ENCODE data around the gene FAM135A.
"Not testable (repeated sequence)": the region's sequence is repeated elsewhere in the genome, so short reads cannot be mapped to it uniquely, and the experiment has no call there.

Gene FAM135A

DNA sequence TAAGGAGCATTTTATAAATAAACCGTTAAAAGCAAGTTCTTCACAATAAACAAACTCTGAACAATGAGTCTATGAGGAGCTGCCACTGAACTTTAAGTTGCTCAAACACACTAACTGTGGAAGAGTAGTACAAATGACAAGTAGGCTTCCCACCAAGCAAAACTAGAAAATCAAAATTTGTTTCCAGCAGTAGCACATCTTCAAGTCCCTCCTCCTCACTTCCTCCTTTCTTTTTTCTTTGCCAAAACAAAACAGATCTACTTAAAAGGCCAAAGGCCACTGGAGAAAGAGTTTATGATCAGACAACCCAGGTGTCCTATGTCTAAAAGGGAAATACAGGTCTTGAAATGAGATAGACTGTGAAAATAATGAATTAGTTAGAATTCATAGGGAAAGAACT, 17.1 kb upstream of the FAM135A start:
- no peak for DNase-seq (ENCODE audit: low read depth in 2 of 3, low spot score in 1 of 3)

GRCh38 chr6:70396796-70397729, 16.2 kb upstream of the FAM135A start:
- DNase-seq (ENCODE audit: low read depth in 2 of 3, low spot score in 1 of 3), result no peak

DNA sequence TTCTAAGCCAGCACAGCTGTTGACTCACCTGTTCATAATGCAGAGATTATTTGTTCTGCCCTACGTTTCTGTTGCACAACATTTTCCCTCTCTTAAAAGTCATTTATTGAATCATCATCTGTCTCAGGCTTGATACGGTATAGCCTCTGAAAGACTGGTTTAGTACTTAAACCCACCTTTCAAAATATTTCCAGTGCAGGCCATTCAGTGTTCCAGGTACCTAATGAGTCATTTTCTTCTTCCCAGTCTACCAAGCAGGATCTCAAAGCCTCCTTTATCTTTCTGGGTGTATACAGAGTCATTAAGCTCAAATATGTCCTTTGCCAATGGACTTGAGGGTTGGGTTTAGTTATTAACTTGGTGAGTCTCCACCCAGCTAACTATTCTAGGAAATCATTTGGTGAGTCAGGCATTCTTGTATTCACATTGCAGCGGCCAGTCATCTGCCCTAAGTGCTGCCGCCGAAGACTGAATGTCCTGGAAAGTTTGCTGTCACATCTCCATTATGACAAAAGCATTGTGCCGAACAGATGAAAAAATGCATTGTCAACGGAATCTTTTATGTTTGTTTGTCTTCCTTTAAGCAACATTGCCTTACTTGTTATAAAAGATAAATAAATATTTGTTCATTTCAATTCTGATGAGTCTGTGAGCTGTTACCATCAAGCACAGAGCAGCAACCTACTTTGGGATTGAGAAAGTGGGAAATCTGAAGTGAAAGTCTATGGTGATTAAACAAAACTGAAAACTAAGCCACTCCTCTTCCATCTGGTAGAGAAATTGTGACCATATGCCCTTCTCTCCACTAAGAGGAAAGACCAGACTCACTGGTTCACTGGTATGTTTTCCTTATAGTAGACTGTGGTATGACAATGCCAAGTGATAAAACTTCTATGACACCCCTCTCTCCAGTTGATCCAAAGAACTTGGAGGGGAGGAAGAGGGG, 14.3 kb upstream of the FAM135A start:
- DNase-seq (ENCODE audit: low read depth in 2 of 3, low spot score in 1 of 3), result no peak

- DNase-seq (ENCODE audit: low read depth in 2 of 3, low spot score in 1 of 3), result no peak
These were observed 8.7 kb upstream of the FAM135A start for GRCh38 chr6:70404658-70405057.

DNA sequence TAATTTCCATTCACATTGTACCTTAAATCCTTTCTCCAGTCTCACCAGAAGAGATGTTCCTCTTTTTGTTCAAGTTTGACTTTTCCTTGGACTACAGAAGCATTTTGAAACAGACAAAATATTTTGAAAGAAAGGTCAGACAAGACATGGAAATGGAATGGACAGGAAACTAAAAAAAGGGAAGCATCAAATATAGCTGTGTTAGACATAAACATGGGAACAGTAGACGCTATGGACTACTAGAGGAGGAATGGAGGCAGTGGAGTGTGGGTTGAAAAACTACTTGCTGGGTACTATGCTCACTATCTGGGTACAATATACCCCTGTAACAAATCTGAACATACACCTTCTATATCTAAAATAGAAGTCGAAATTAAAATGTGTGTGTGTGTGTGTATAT, 4.1 kb upstream of the FAM135A start:
- DNase-seq (ENCODE audit: low read depth in 2 of 3, low spot score in 1 of 3), result no peak

- no peak for DNase-seq (ENCODE audit: low read depth in 2 of 3, low spot score in 1 of 3)
These were observed 1.6 kb upstream of the FAM135A start for GRCh38 chr6:70411542-70412251.

- no peak for DNase-seq (ENCODE audit: low read depth in 2 of 3, low spot score in 1 of 3)
These were observed 825 bp upstream of the FAM135A start for GRCh38 chr6:70412252-70413113.

GRCh38 chr6:70413992-70414494, 735 bp downstream of the FAM135A start:
- DNase-seq (ENCODE audit: low read depth in 2 of 3, low spot score in 1 of 3), result no peak

DNA sequence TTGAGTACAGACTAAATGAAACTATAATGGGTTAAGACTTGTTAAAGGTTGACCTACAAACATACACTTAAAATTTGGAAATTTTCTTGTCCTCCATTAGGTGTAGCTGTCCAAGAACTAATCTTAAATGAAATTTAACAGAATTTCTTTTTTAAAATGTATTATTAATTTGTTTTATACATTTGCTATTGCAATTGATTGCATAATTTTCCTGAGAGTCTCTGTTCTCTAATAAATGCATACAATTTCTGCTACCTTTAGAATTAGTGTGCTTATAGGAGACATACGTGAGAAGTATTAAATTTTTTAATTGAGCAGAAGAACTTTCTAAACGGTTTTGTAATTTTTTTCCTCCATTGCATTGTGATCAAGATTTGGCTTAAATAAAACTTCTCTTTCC, 1.5 kb downstream of the FAM135A start:
- DNase-seq (ENCODE audit: low read depth in 2 of 3, low spot score in 1 of 3), result no peak

DNA sequence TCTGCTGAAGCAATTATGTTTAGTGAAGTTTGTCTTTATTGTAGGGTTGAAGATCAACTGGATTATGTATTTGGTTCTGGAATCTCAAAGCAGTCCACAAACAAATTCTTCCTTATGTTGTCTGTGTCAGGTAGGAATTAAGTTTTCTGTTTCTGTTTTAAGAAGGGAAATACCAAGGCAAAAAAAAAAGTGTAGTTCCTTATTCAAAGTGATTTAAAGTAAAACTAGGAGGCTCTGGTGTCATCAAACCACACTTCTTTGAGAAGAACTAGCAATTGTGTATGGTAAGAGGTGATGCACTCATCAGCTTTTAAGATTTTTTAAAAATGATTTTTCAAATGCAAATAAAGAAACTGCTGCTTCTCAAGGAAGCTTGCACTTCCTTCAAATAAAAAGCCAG, 1.9 kb downstream of the FAM135A start:
- DNase-seq (ENCODE audit: low read depth in 2 of 3, low spot score in 1 of 3), result no peak

DNA sequence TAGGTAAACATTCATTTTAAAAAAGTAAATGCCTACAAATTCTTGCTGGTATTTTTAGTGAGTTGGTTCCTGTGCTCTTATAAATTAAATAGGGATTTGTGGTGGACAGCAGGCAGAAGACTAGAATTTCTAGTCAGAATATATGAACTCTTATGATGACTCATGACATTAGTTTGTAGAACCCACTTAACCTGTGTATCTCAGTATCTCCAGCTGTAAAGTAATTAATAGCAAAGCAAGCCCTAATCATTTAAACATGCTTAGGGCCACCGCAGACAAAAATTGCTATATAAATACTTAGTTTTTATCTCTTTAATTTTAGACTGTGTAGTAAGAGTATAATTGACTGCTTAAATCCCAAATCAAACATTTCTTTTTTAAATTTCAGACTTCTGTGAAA, 2.4 kb downstream of the FAM135A start:
- DNase-seq (ENCODE audit: low read depth in 2 of 3, low spot score in 1 of 3), result no peak

DNA sequence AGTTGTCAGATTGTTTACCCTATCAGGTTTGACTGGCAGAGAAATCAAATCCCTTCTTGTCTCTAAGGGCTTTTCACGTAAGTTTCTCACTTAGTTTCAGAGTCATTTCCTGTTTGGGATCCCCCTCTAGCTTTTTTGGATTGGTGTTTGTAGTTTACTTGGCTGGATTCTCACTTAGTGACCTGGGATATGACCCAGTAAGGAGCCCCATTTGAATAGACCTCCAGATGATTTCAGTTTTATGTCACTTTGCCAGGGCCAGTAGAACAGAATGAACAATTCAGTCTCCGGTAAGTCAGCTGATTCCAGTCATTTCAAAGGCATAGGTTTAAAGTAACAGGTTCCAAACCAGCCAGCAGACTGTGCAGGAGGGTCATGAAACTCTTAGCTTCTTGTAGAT, 8.2 kb downstream of the FAM135A start:
- DNase-seq (ENCODE audit: low read depth in 2 of 3, low spot score in 1 of 3), result no peak

DNA sequence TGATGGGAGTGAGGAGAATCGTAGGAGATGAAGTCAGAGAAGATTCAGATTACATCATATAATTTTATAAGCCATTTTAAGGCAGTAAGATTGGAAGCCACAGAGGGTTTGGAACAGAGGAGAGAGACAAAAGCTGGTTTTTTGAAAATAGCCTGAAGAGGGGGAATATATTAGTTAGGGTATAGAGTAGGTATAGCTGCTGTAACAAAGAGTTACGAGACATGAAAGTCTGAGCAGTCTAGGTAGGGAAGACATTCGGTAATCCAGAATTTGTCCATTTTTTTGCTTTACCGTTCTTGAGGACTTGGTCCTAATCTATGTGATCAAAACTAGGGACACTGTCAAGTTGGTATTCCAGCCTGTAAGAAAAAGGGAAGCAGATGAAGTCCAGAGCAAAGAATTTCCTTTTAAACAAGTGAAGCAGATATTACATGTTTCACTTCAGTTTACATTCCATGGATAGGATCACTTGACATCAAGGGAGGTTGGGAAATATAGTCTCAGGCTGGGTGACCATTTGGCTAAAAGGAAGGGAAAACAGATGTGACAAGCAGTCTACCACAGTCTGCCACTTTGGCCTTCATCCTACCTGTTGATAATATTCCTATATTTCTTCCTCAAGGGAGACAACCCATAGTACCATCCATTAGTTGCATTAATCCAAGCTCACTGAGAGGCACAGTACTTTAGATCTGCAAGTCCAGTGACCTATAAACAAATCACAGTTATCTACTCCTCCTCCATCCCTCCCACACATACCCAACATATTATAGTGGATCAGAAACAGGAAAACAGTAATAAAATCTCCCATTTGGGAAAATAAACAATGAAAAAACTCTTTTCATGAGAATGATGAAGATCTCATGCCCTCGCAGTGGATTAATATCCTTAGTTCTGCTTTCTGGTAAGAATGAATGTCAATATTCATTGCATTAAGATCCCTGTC, 10.2 kb downstream of the FAM135A start:
- DNase-seq (ENCODE audit: low read depth in 2 of 3, low spot score in 1 of 3), result no peak

DNA sequence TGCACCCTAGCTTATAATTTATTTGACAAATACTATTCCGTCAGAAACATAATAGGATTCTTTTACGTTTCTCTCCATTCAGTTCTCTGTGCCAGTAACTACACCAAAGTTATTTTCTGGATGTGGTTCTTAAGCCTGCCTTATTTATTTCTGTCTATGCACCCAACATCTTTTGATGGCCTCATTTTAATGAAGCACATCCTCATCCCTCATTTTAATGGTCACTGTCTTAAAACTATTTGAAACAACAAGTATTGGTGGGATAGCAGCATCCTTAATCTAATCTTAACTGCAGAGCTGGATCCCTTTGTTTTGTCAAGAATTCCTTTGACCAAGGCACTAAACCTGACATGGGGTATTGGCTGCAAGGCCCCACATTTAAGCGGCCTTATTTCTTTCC, 11.0 kb downstream of the FAM135A start:
- DNase-seq (ENCODE audit: low read depth in 2 of 3, low spot score in 1 of 3), result no peak

DNA sequence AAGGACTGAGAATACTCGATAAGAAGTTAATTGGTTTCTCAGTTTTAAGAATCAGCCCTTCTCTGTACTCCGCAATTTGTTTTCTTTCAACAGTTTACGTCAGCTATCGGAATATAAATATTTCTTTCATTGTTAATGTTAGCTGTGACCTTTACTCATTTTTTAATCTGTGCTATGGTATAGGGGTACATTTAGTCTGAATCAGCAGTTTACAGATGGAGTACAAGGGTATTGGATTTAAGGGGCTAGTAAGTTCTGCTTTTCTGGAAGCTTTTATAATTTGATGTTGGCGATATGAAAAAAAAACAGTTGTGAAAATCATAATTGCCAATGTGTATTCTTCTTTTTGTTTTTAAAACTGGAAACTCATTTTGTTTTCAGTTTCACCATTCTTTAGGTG, 23.0 kb downstream of the FAM135A start:
- no peak for DNase-seq (ENCODE audit: low read depth in 2 of 3, low spot score in 1 of 3)

DNA sequence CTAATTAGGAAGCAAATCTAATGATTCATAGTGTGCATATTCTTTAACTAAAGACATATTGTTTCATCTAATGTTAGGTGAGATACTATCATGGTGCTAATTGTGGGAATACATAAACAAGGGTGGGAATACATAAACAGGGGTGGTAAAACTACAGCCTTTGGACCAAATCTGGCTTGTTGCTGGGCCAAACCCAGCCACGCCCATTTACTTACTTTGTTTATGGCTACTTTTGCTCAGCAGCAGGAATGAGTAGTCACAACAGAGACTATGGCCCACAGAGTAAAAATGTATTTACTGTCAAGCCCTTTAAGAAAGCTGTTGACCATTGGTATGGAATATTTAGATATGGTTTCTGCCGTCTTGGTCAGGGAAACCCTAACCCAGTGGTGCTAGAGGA, 31.7 kb downstream of the FAM135A start:
- DNase-seq (ENCODE audit: low read depth in 2 of 3, low spot score in 1 of 3), result no peak

GRCh38 chr6:70447343-70448070, 34.2 kb downstream of the FAM135A start:
- not testable (repeated sequence) for DNase-seq (ENCODE audit: low read depth in 2 of 3, low spot score in 1 of 3)

DNA sequence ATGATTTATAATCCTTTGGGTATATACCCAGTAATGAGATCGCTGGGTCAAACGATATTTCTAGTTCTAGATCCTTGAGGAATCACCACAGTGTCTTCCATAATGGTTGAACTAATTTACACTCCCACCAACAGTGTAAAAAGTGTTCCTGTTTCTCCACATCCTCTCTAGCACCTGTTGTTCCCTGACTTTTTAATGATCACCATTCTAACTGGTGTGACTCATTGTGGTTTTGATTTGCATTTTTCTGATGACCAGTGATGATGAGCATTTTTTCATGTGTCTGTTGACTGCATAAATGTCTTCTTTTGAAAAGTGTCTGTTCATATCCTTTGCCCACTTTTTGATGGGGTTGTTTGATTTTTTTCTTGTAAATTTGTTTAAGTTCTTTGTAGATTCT, 40.6 kb downstream of the FAM135A start:
- DNase-seq (ENCODE audit: low read depth in 2 of 3, low spot score in 1 of 3), result not testable (repeated sequence)

All from stimulated activated CD4-positive, alpha-beta T cell treated with anti-CD3 and anti-CD28 coated beads, Interleukin-12 subunit alpha, Interleukin-12 subunit beta, amount 100 ng/mL, for 48 hours (primary cell).